ENCODE results near the gene IL3RA. TPM values are rescaled to one million over a fixed set of nuclear protein-coding genes. Genes with fewer than 3 reads are reported as not detected.
A peak's percentile ranks its signal among the peaks of the same experiment; 100 is the strongest.

Gene IL3RA
- total and polyA plus RNA-seq, 2 experiments from 2014 or later, result 0.86 TPM; not detected in 1

- TF ChIP-seq, protein P1, sequence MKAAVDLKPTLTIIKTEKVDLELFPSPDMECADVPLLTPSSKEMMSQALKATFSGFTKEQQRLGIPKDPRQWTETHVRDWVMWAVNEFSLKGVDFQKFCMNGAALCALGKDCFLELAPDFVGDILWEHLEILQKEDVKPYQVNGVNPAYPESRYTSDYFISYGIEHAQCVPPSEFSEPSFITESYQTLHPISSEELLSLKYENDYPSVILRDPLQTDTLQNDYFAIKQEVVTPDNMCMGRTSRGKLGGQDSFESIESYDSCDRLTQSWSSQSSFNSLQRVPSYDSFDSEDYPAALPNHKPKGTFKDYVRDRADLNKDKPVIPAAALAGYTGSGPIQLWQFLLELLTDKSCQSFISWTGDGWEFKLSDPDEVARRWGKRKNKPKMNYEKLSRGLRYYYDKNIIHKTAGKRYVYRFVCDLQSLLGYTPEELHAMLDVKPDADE (IDR thresholded peaks at IDR 0.05), result no peak
- TF ChIP-seq REST (IDR thresholded peaks at IDR 0.05; ENCODE audit: unreplicated experiment), result no peak
- no peak for TF ChIP-seq ZNF331 (CRISPR knock-in tag; IDR thresholded peaks at IDR 0.05; ENCODE audit: low read depth)
Measured at GRCh38 chrX:1417921-1418771, 81.6 kb downstream of the IL3RA start (continued).

DNA sequence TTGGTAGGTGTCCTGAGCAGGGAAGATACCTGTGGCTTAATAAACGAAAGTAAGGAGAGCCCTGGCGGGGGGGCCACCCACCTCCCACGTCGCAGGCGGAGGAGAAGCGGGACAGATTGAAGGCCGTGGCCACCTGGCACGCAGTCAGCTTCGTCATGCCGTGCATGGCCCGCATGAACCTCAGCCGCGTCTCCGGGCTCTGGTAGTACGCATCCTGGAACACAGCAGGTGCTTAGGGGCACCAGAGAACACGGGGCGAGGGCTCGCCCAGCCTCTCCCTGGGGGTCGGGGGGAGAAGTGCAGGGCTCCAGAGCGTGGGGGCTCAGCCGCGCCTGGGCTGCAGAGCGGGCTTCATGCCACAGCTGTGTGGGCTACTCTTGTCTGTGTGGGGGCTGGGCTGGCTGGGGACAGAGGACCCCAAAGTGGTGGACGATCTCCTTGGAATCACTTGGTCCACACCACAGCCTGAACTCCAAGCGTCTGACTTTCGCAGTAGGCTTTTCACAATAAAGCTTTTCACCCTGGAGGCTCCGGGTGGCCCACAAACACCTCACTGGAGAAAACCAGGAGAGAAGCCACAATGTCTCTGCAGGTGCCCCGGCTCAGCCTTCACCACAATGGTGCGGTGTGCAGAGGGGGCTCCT, 82.4 kb downstream of the IL3RA start:
- H3F3A ChIP-seq (replicated peaks; ENCODE audit: low read depth), result peaks cover 36% of the 10 kb centered on the region; the same call in 1 of the 2 replicates
- Mint-ChIP-seq H3K9me3 (peaks cover 43% of the 10 kb centered on the region), H3K27me3 (ENCODE audit: insufficient read depth, low read depth, poor library complexity) (peaks cover 24% of the 10 kb centered on the region), H3K27ac (no peak overlapping the region), H3K4me1 (peaks cover 8% of the 10 kb centered on the region), H3K36me3 (ENCODE audit: low read depth) (peaks cover 57% of the 10 kb centered on the region), H3K4me3 (no peak overlapping the region)
- peaks cover 16% of the 10 kb centered on the region for H3K36me3 ChIP-seq (ENCODE audit: insufficient read depth)
- ATAC-seq, result peak; percentile 24
- H3K4me2 ChIP-seq, result no peak overlapping the region
- peaks cover 6% of the 10 kb centered on the region; the same call in 1 of the 2 replicates for H4K20me1 ChIP-seq (replicated peaks; ENCODE audit: insufficient read depth)
- no peak for DNase-seq (ENCODE audit: low spot score)
- no peaks in the 10 kb centered on the region for H3K79me2 ChIP-seq (replicated peaks; ENCODE audit: insufficient read depth)
- H3K4me1 ChIP-seq (ENCODE audit: insufficient read depth), result no peaks in the 10 kb centered on the region
- no peak for TF ChIP-seq CREB1 (CRISPR knock-in tag; IDR thresholded peaks at IDR 0.05; ENCODE audit: low read depth)
- peak; percentile 54; the same call in 1 of the 2 replicates for TF ChIP-seq POLR2AphosphoS5 (IDR thresholded peaks at IDR 0.05; ENCODE audit: low read depth)
- H3K27me3 ChIP-seq (ENCODE audit: insufficient read depth), result no peaks in the 10 kb centered on the region
- no peaks in the 10 kb centered on the region for H3K9me2 ChIP-seq (ENCODE audit: insufficient read depth)
- H2AFZ ChIP-seq, result no peak overlapping the region
- no peak overlapping the region for H3K27ac ChIP-seq (ENCODE audit: low read depth)
- H3K4me3 ChIP-seq, result no peak overlapping the region
